Measurements from ENCODE around the gene ERP44.

ERP44 gene

GRCh38 chr9:100088202-100088601 is 10.6 kb downstream of the ERP44 start:
- no peaks in the 10 kb centered on the region for H3K9me3 ChIP-seq
- H3K4me3 ChIP-seq (ENCODE audit: low read depth in 1 of 2, low read length in 1 of 2): no peak overlapping the region
- peaks cover 23 to 35% of the 10 kb centered on the region in 2 experiments for H3K4me1 ChIP-seq (ENCODE audit: control insufficient read depth in 1 of 2, insufficient read depth in 1 of 2, low read depth in 1 of 2, low read length in 1 of 2)
- TF ChIP-seq CTCF (IDR thresholded peaks at IDR 0.05): no peak
- no peak overlapping the region for H3K27ac ChIP-seq
- H3K27me3 ChIP-seq: no peaks in the 10 kb centered on the region
- no peaks in the 10 kb centered on the region for H3K36me3 ChIP-seq

DNA sequence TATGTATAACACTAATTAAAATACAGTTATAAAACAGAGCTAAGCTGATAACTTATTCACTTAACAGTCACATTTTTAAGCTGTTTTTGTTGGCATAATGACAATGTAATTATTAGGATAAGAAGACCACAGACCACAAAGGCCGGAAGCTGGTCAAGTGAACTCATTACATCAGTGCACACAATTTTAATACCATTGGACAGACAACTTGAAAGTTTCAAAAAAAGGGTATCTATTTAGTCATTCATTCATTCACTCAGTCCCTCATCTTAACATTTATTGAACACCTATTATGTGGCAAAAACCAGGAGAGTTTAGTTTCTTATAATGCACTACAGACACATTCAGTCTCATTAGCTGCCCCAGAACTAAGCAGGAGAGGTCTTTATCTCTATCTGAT is 11.6 kb downstream of the ERP44 start:
- Histone ChIP-seq H3K27ac (no peak overlapping the region), H3K36me3 (no peaks in the 10 kb centered on the region), H3K27me3 (no peaks in the 10 kb centered on the region), H3K9me3 (no peaks in the 10 kb centered on the region), H3K4me3 (ENCODE audit: low read depth in 1 of 2, low read length in 1 of 2) (no peak overlapping the region), H3K4me1 (ENCODE audit: control insufficient read depth in 1 of 2, insufficient read depth in 1 of 2, low read depth in 1 of 2, low read length in 1 of 2) (peaks cover 23 to 35% of the 10 kb centered on the region in 2 experiments)
- no peak for TF ChIP-seq CTCF (IDR thresholded peaks at IDR 0.05)

- H3K36me3 ChIP-seq: no peaks in the 10 kb centered on the region
- no peak overlapping the region for H3K27ac ChIP-seq
- H3K4me1 ChIP-seq (ENCODE audit: control insufficient read depth in 1 of 2, insufficient read depth in 1 of 2, low read depth in 1 of 2, low read length in 1 of 2): peaks cover 23 to 35% of the 10 kb centered on the region in 2 experiments
- no peak for TF ChIP-seq CTCF (IDR thresholded peaks at IDR 0.05)
- no peaks in the 10 kb centered on the region for H3K9me3 ChIP-seq
- no peak overlapping the region for H3K4me3 ChIP-seq (ENCODE audit: low read depth in 1 of 2, low read length in 1 of 2)
- H3K27me3 ChIP-seq: no peaks in the 10 kb centered on the region
These were observed 12.6 kb downstream of the ERP44 start for GRCh38 chr9:100086097-100086635.

GRCh38 chr9:100084734-100085133 is 14.1 kb downstream of the ERP44 start:
- Histone ChIP-seq H3K4me3 (ENCODE audit: low read depth in 1 of 2, low read length in 1 of 2) (no peak overlapping the region), H3K4me1 (ENCODE audit: control insufficient read depth in 1 of 2, insufficient read depth in 1 of 2, low read depth in 1 of 2, low read length in 1 of 2) (peaks cover 18 to 31% of the 10 kb centered on the region in 2 experiments), H3K27me3 (no peaks in the 10 kb centered on the region), H3K27ac (no peak overlapping the region), H3K36me3 (no peaks in the 10 kb centered on the region), H3K9me3 (no peaks in the 10 kb centered on the region)
- no peak for TF ChIP-seq CTCF (IDR thresholded peaks at IDR 0.05)

DNA sequence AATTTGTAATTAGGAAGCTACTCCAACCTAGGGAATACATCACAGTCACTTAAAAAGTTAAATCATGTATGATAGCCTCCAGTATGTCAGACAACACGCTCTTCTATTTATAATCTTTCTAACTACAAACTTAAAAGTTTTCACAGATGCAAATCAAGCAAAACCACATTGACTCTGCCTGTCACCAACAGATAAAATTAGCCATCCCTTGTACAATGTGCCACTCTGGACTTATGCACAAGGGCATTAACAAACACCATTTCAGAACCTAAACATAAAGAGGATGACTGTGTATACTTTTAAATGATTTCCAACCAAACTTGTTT is 14.7 kb downstream of the ERP44 start:
- H3K4me1 ChIP-seq (ENCODE audit: control insufficient read depth in 1 of 2, insufficient read depth in 1 of 2, low read depth in 1 of 2, low read length in 1 of 2): peaks cover 16 to 26% of the 10 kb centered on the region in 2 experiments
- H3K36me3 ChIP-seq: no peaks in the 10 kb centered on the region
- H3K4me3 ChIP-seq (ENCODE audit: low read depth in 1 of 2, low read length in 1 of 2): no peak overlapping the region
- TF ChIP-seq CTCF (IDR thresholded peaks at IDR 0.05): no peak
- H3K27ac ChIP-seq: no peak overlapping the region
- H3K9me3 ChIP-seq: no peaks in the 10 kb centered on the region
- H3K27me3 ChIP-seq: no peaks in the 10 kb centered on the region
